ENCODE results near the gene ADCY5.

Gene ADCY5

DNA sequence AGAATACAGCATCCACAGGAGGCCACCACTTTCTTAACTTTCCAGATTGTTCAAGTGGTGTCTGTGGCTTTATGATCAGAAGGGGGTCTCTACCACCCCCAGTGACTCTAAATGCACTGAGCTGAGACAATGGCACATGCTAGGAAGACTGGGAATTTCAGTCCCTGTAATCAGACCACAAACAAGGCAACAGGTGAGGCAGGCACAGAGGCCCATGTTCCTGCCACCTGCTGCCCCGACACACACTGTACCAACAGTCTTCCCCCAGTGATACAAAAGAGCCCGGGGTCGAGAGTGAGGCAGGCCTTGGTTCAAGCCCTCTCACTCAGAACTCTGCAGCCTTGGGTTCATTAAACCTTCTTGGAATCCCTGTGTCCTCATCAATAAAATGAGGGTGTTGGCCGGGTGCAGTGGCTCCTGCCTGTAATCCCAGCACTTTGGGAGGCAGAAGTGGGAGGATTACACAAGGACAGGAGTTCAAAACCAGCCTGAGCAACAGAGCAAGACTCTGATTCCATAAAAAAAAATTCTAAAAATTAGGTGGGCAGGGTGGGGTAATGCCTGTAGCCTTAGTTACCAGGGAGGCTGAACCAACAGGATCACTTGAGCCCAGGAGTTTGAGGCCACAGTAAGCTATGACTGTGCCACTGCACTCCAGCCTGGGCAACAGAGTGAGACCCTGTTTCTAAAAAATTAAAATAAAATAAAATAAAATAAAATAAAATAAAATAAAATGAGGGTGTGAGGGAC is 55.8 kb downstream of the ADCY5 start:
- ATAC-seq, result no peak
- H3K27ac Mint-ChIP-seq, result no peak overlapping the region
- no peak for DNase-seq

GRCh38 chr3:123392368-123392767 is 56.5 kb downstream of the ADCY5 start:
- Mint-ChIP-seq H3K27ac (no peak overlapping the region), H3K9me3 (no peaks in the 10 kb centered on the region), H3K4me1 (no peaks in the 10 kb centered on the region), H3K4me3 (no peak overlapping the region), H3K27me3 (peaks cover 25% of the 10 kb centered on the region)
- no peak for ATAC-seq
- DNase-seq, result no peak

More for the DNA sequence above, 55.8 kb downstream of the ADCY5 start:
- H3K27me3 Mint-ChIP-seq, result peaks cover 25% of the 10 kb centered on the region
- no peaks in the 10 kb centered on the region for H3K9me3 Mint-ChIP-seq
- no peaks in the 10 kb centered on the region for H3K4me1 Mint-ChIP-seq
- H3K4me3 Mint-ChIP-seq, result no peak overlapping the region

GRCh38 chr3:123390865-123391600 is 57.9 kb downstream of the ADCY5 start:
- Mint-ChIP-seq H3K27me3 (peaks cover 36% of the 10 kb centered on the region), H3K9me3 (no peaks in the 10 kb centered on the region), H3K4me1 (no peaks in the 10 kb centered on the region), H3K4me3 (no peak overlapping the region), H3K27ac (no peak overlapping the region)
- DNase-seq (no peak), ATAC-seq (no peak)

DNA sequence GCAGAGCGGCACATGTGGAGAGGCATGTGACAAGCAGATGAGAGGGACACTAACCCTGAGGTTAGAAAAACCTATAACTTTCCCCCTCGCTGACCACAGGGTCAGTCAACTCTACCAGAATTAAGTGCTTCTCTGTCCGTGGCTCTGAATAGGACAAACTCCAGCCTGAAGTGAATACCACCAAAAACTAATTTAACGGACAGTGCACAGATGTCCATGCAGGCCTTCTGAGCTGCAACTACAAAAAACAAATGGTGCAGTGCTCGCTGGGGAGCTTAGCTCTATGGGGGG is 59.3 kb downstream of the ADCY5 start:
- Mint-ChIP-seq H3K27me3 (peaks cover 27% of the 10 kb centered on the region), H3K4me1 (no peaks in the 10 kb centered on the region), H3K27ac (no peak overlapping the region)

GRCh38 chr3:123388811-123389627 is 59.9 kb downstream of the ADCY5 start:
- H3K9me3 Mint-ChIP-seq, result no peaks in the 10 kb centered on the region
- DNase-seq, result no peak
- no peak for ATAC-seq
- peak overlapping the region in 1 of 2 donors; percentile 58 for H3K27ac Mint-ChIP-seq
- H3K4me1 Mint-ChIP-seq, result no peaks in the 10 kb centered on the region
- H3K4me3 Mint-ChIP-seq, result no peak overlapping the region
- H3K27me3 Mint-ChIP-seq, result peaks cover 27% of the 10 kb centered on the region

More for the DNA sequence above, 59.3 kb downstream of the ADCY5 start:
- no peak for DNase-seq
- Mint-ChIP-seq H3K9me3 (no peaks in the 10 kb centered on the region), H3K4me3 (no peak overlapping the region)
- no peak for ATAC-seq

GRCh38 chr3:123388042-123388441 is 60.8 kb downstream of the ADCY5 start:
- H3K27ac Mint-ChIP-seq, result peak overlapping the region in 1 of 2 donors; percentile 81
- H3K4me3 Mint-ChIP-seq, result no peak overlapping the region
- no peaks in the 10 kb centered on the region for H3K9me3 Mint-ChIP-seq
- peaks cover 27% of the 10 kb centered on the region for H3K27me3 Mint-ChIP-seq
- ATAC-seq (no peak), DNase-seq (no peak)
- no peaks in the 10 kb centered on the region for H3K4me1 Mint-ChIP-seq

DNA sequence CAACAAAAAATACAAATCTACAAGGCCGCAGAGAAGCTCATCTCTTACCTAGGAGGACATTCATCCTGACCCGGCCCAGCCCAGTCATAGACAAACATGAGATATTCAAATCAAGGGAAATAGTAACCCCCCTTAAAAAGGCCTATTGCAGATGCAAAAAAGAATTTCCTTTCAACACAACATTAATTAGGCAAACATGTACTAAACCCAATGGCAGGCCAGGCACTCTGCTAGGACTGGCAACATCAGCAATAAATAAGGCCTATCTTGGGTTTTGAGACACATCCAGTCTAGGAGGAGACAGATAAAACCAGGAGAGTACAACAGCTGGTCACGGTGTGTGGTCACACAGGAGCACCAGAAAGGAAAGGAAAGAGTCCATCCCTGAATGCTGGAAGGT is 61.4 kb downstream of the ADCY5 start:
- H3K27me3 Mint-ChIP-seq, result peaks cover 27% of the 10 kb centered on the region
- H3K4me3 Mint-ChIP-seq, result no peak overlapping the region
- H3K27ac Mint-ChIP-seq, result peak overlapping the region in 1 of 2 donors; percentile 81
- no peaks in the 10 kb centered on the region for H3K4me1 Mint-ChIP-seq
- H3K9me3 Mint-ChIP-seq, result no peaks in the 10 kb centered on the region
- DNase-seq (no peak), ATAC-seq (no peak)

- Mint-ChIP-seq H3K27me3 (peaks cover 27% of the 10 kb centered on the region), H3K9me3 (no peaks in the 10 kb centered on the region), H3K4me3 (no peak overlapping the region), H3K27ac (no peak overlapping the region), H3K4me1 (no peaks in the 10 kb centered on the region)
- no peak for DNase-seq
- no peak for ATAC-seq
These were observed 62.3 kb downstream of the ADCY5 start for GRCh38 chr3:123386477-123387040.

- Mint-ChIP-seq H3K4me3 (no peak overlapping the region), H3K4me1 (no peaks in the 10 kb centered on the region), H3K9me3 (no peaks in the 10 kb centered on the region), H3K27ac (no peak overlapping the region), H3K27me3 (peaks cover 27% of the 10 kb centered on the region)
- no peak for ATAC-seq
- no peak for DNase-seq
These were observed 62.9 kb downstream of the ADCY5 start for GRCh38 chr3:123385981-123386380.

- H3K27ac Mint-ChIP-seq, result no peak overlapping the region
These were observed 63.4 kb downstream of the ADCY5 start for GRCh38 chr3:123385499-123385898.

DNA sequence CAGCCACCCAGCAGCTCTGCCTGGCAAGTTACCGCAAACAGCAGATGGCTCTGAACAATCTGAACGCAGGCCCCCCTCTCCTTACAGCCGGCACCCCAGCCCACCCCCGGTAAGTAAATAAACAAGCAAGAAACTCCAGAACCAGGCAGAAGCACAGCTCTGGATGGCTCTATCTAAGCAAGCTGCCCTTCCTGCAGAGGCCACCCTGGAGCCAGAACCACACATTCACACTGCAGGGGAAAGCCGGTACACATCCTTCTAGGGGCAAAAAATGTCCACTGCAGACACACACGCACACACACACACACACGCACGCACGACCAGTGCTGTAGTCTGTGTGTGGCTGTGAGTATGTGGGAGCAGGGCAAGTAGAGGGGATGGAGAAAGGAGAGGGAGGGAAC is 63.9 kb downstream of the ADCY5 start:
- H3K4me1 Mint-ChIP-seq, result no peaks in the 10 kb centered on the region
- H3K27ac Mint-ChIP-seq, result no peak overlapping the region
- no peaks in the 10 kb centered on the region for H3K9me3 Mint-ChIP-seq
- no peak overlapping the region for H3K4me3 Mint-ChIP-seq
- no peak for DNase-seq
- peaks cover 27% of the 10 kb centered on the region for H3K27me3 Mint-ChIP-seq
- no peak for ATAC-seq

More at GRCh38 chr3:123385499-123385898, 63.4 kb downstream of the ADCY5 start:
- no peaks in the 10 kb centered on the region for H3K9me3 Mint-ChIP-seq
- DNase-seq (no peak), ATAC-seq (no peak)
- no peaks in the 10 kb centered on the region for H3K4me1 Mint-ChIP-seq
- H3K27me3 Mint-ChIP-seq, result peaks cover 27% of the 10 kb centered on the region
- no peak overlapping the region for H3K4me3 Mint-ChIP-seq

- Mint-ChIP-seq H3K9me3 (no peaks in the 10 kb centered on the region), H3K4me3 (no peak overlapping the region), H3K27me3 (peaks cover 27% of the 10 kb centered on the region), H3K27ac (no peak overlapping the region), H3K4me1 (no peaks in the 10 kb centered on the region)
- ATAC-seq, result no peak
- DNase-seq, result no peak
These were observed 64.6 kb downstream of the ADCY5 start for GRCh38 chr3:123384256-123384655.

- peaks cover 27% of the 10 kb centered on the region for H3K27me3 Mint-ChIP-seq
- H3K27ac Mint-ChIP-seq, result no peak overlapping the region
- DNase-seq, result no peak
- no peak for ATAC-seq
- no peaks in the 10 kb centered on the region for H3K9me3 Mint-ChIP-seq
- H3K4me1 Mint-ChIP-seq, result no peaks in the 10 kb centered on the region
- no peak overlapping the region for H3K4me3 Mint-ChIP-seq
These were observed 65.5 kb downstream of the ADCY5 start for GRCh38 chr3:123383091-123384053.

- Mint-ChIP-seq H3K27ac (peak overlapping the region in 1 of 2 donors; percentile 29), H3K9me3 (no peaks in the 10 kb centered on the region), H3K4me1 (no peaks in the 10 kb centered on the region), H3K27me3 (peaks cover under 1% of the 10 kb centered on the region), H3K4me3 (no peak overlapping the region)
- DNase-seq (no peak), ATAC-seq (no peak)
These were observed 68.6 kb downstream of the ADCY5 start for GRCh38 chr3:123380261-123380660.
